Stimulated activated effector memory CD8-positive, alpha-beta T cell treated with anti-CD3 and anti-CD28 coated beads, Interleukin-12 subunit alpha, Interleukin-12 subunit beta, amount 100 ng/mL, for 72 hours (primary cell): ENCODE results near the gene OR4C45.
"Not testable (repeated sequence)": the region's sequence is repeated elsewhere in the genome, so short reads cannot be mapped to it uniquely, and the experiment has no call there.

Experiments
- ATAC-seq: fragments of 150-1000 bp; cut with Tn5 transposase; 2 replicates; pipeline ENCODE4 v1.10.0; 2021
- DNase-seq, 2 donors: peaks; one replicate each; pipeline ENCODE4 v3.0.0; 2021 to 2022; ENCODE audit warnings: low spot score in 2 of 2
- H3K27ac Mint-ChIP-seq: one replicate; pipeline ENCODE4 v1.8.0; 2022; ENCODE audit warnings: mild to moderate bottlenecking, mixed read lengths
- H3K36me3 Mint-ChIP-seq: one replicate; pipeline ENCODE4 v1.8.0; 2022; ENCODE audit warnings: mild to moderate bottlenecking, mixed read lengths
- H3K4me1 Mint-ChIP-seq: one replicate; pipeline ENCODE4 v1.8.0; 2022; ENCODE audit warnings: mixed read lengths
- H3K4me3 Mint-ChIP-seq: one replicate; pipeline ENCODE4 v1.8.0; 2022; ENCODE audit warnings: mild to moderate bottlenecking, mixed read lengths
- H3K9me3 Mint-ChIP-seq: one replicate; pipeline ENCODE4 v1.8.0; 2022; ENCODE audit warnings: mixed read lengths

The OR4C45 gene

DNA sequence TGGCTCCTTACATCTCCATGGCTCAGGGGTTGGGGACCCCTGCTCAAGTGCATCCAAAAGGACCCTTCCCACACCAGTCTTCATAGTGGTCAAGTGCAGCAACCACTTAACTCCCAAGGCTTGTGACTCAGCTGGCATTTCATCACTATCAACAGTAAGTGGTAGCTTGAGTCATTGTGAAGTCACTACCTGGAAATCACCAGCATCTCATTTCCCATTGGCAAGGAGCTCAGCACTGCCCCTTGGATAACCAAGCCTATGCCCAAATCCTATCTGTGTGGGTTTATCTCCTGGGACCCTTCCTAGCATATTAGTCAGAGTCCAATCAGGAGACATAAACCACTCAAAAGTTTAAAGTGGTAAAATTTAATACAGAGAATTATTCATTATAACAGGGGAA, 46.3 kb downstream of the OR4C45 start:
- H3K9me3 Mint-ChIP-seq: peaks cover 45% of the 10 kb centered on the region
- not testable (repeated sequence) for H3K4me3 Mint-ChIP-seq, DNase-seq, ATAC-seq, H3K27ac Mint-ChIP-seq, H3K4me1 Mint-ChIP-seq, H3K36me3 Mint-ChIP-seq

DNA sequence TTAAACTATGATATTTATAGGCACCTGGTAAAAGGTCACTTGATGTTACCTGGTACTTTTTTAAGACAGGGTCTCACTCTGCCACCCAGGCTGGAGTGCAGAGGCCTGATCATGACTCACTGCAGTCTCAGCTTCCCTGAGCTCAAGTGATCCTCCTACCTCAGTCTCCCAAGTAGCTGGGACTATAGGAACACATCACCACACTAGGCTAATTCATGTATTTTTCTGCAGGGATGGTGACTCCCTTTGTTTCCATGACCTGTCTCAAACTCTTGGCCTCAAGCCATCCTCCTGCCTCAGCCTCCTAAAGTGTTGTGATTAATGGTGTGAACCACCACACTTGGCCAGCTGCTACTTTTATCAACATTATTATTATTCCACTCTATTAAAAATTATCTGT, 47.6 kb downstream of the OR4C45 start:
- peaks cover 10% of the 10 kb centered on the region for H3K4me1 Mint-ChIP-seq
- no peaks in the 10 kb centered on the region for H3K36me3 Mint-ChIP-seq
- DNase-seq (no peak), ATAC-seq (no peak)
- peaks cover 36% of the 10 kb centered on the region for H3K9me3 Mint-ChIP-seq
- H3K4me3 Mint-ChIP-seq: no peak overlapping the region
- H3K27ac Mint-ChIP-seq: no peak overlapping the region
